Vagina (tissue), 2 donors: ENCODE results near the gene NDUFS3.

Source experiments
- POLR2A ChIP-seq, 2 donors: fragments of 450-650 bp; IDR thresholded peaks; one replicate each; pipeline ENCODE4 v1.6.1; 2017; ENCODE audit warnings: antibody characterized with exemption in 2 of 2, mild to moderate bottlenecking in 2 of 2, moderate library complexity in 2 of 2
- TF ChIP-seq, protein P1 (sequence below), 3 experiments: fragments of 450-650 bp in 2 of 3; fragments of 200-600 bp in 1 of 3; sonication (generic) in 1 of 3; IDR thresholded peaks; one replicate each; pipeline ENCODE4 v1.5.1; 2017 to 2019; ENCODE audit warnings: antibody characterized with exemption in 3 of 3, mild to moderate bottlenecking in 2 of 3, moderate library complexity in 2 of 3

GRCh38 chr11:47558695-47559094 lies 20.2 kb upstream of the NDUFS3 start:
- TF ChIP-seq, protein P1, sequence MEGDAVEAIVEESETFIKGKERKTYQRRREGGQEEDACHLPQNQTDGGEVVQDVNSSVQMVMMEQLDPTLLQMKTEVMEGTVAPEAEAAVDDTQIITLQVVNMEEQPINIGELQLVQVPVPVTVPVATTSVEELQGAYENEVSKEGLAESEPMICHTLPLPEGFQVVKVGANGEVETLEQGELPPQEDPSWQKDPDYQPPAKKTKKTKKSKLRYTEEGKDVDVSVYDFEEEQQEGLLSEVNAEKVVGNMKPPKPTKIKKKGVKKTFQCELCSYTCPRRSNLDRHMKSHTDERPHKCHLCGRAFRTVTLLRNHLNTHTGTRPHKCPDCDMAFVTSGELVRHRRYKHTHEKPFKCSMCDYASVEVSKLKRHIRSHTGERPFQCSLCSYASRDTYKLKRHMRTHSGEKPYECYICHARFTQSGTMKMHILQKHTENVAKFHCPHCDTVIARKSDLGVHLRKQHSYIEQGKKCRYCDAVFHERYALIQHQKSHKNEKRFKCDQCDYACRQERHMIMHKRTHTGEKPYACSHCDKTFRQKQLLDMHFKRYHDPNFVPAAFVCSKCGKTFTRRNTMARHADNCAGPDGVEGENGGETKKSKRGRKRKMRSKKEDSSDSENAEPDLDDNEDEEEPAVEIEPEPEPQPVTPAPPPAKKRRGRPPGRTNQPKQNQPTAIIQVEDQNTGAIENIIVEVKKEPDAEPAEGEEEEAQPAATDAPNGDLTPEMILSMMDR (IDR thresholded peaks at IDR 0.05): no peak
- TF ChIP-seq POLR2A (IDR thresholded peaks at IDR 0.05): no peak
